Lower leg skin (tissue), 4 donors: ENCODE data around the gene S100B. TPM values are rescaled to one million over a fixed set of nuclear protein-coding genes. Genes with fewer than 3 reads are reported as not detected.

Source experiments
- DNase-seq, 2 donors: peaks; one replicate each; pipeline ENCODE4 v3.0.0-alpha.2; 2019; ENCODE audit warnings: low spot score in 2 of 2
- H3K4me3 ChIP-seq: fragments of 200-600 bp; sonication (generic); 2 replicates; pipeline ENCODE4 v1.5.1; 2017; ENCODE audit warnings: mild to moderate bottlenecking, low read depth; ENCODE audit not compliant: poor library complexity, severe bottlenecking
- POLR2A ChIP-seq, 2 donors: fragments of 450-650 bp; IDR thresholded peaks; one replicate each; pipeline ENCODE4 v1.6.1; 2016 to 2017; ENCODE audit warnings: antibody characterized with exemption in 2 of 2, mild to moderate bottlenecking in 1 of 2, moderate library complexity in 1 of 2
- WGBS, 2 donors: methylation state at CpG; one replicate each; pipeline ENCODE4 v1.1.5; 2018; 5-methylcytosine and 5-hydroxymethylcytosine counted together
- intact Hi-C: fragments of 100-400 bp; cut with DNase I; formaldehyde crosslinking; loops from one replicate; pipeline ENCODE4 v1.15.0; 2023; ENCODE audit warnings: low total_unique reads
- total RNA-seq, 4 donors: library from RNA; depleted of rRNA; stranded (reverse); fragments of >200 nt; gene quantifications; one replicate each; pipeline ENCODE4 v1.1.0, GENCODE V29; 2016
- TF ChIP-seq, protein P1 (sequence below), 3 donors: fragments of 450-650 bp; IDR thresholded peaks; one replicate each; pipeline ENCODE4 v1.5.1; 2016; ENCODE audit warnings: antibody characterized with exemption in 3 of 3, mild to moderate bottlenecking in 3 of 3, moderate library complexity in 2 of 3

S100B gene
- total RNA-seq, 4 donors from 2014 or later, result 5.4 to 18.3 (median 13.7) TPM

DNA sequence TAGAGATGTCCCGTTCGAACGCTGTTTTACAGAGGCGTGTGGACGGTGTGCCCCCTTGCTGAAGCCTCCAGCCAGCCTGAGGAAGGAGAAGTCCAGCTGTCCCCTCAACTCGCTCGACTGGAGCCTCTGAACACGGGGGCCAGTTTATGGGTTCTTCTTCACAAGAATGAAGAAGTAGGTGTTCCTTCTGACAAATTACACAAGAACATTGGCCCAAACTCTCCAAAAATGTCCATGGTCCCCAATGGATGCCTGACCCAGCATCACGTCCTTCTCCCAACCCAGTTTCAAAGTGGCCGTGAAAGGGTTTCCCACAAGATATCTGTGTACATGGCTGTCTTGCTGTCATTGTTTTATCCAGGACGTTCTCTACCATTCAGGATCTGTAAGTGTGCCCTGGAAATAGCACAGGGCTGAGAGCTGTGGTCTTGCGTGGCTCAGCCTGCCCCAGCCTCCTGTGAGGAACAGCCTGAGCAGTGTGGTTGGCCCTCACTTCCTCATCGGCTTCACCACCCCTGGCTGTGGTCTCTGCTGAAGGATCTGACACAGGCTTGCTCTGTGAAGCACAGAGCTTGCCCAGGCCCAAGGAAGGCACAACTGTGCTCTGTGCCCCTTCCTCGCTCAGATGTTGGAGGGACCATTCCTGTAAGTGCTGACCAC, 1.0 kb upstream of the S100B start:
- TF ChIP-seq, protein P1, sequence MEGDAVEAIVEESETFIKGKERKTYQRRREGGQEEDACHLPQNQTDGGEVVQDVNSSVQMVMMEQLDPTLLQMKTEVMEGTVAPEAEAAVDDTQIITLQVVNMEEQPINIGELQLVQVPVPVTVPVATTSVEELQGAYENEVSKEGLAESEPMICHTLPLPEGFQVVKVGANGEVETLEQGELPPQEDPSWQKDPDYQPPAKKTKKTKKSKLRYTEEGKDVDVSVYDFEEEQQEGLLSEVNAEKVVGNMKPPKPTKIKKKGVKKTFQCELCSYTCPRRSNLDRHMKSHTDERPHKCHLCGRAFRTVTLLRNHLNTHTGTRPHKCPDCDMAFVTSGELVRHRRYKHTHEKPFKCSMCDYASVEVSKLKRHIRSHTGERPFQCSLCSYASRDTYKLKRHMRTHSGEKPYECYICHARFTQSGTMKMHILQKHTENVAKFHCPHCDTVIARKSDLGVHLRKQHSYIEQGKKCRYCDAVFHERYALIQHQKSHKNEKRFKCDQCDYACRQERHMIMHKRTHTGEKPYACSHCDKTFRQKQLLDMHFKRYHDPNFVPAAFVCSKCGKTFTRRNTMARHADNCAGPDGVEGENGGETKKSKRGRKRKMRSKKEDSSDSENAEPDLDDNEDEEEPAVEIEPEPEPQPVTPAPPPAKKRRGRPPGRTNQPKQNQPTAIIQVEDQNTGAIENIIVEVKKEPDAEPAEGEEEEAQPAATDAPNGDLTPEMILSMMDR (IDR thresholded peaks at IDR 0.05), result no peak
- no peak for TF ChIP-seq POLR2A (IDR thresholded peaks at IDR 0.05)
- 71 to 81% methylated on average over 14 of the region's 14 CpGs for WGBS, 2 donors
- DNase-seq, result peak in 1 of 2 donors; percentile 38
- H3K4me3 ChIP-seq, result no peak overlapping the region
- intact Hi-C loops, result no loop called here

DNA sequence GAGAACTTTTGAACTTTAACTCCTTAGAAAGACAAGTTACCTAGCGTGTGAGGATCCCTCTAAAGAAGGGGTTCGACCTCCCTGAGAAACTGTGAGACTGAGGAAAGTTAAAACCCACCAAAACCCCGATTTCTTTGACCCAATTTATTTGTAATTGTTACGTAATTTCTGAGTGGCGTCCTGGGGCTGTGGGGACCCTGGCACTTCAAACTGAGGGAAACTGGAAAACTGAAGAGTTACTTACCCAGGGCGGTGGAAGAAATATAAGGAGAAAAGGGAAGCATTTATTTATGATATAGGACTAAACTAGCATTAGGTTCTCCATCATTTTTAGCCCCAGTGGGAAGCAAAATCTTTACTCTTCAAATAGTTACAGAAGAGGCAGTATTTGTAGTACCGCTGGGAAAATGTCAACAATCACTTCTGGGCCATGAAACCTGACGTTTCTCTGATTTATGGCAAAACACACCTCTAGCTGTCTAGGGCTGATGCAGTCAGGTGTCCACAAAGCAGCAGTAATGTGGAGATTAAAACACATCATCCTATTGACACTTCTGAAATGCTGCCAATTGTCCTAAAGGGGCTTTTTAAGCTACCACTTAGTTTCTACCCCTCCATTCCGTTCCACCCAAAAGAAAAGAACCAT, 430 bp downstream of the S100B start:
- WGBS, 2 donors, result 83 to 84% methylated on average over 9 of the region's 9 CpGs
- no peak for DNase-seq
- TF ChIP-seq, protein P1 (IDR thresholded peaks at IDR 0.05), result no peak
- no peak for TF ChIP-seq POLR2A (IDR thresholded peaks at IDR 0.05)
- intact Hi-C loops, result no loop called here
- no peak overlapping the region for H3K4me3 ChIP-seq

DNA sequence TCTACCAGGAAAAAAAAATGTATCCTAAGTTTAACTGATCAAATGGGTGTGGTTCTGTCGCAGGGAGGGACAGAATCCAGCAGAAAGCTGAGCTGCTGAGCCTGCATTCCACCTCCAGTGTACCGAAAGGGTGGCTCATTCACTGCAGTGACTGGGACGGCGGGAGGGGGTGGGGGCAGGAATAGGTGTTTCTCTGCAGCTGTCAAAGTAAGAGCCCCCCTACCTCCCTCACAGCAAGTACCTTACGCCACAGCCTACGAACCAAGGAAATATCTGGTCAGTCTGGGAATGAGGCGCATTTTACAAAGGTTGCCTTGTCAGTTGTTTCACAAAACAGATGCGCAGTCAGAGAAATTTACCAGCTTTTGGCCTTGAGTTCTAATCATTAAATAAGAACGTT, 1.7 kb downstream of the S100B start:
- TF ChIP-seq, protein P1 (IDR thresholded peaks at IDR 0.05), result no peak
- TF ChIP-seq POLR2A (IDR thresholded peaks at IDR 0.05), result no peak
- H3K4me3 ChIP-seq, result no peak overlapping the region
- intact Hi-C loops, result no loop called here
- no peak for DNase-seq
- 23 to 28% methylated on average over 8 to 9 of the region's 9 CpGs for WGBS, 2 donors

DNA sequence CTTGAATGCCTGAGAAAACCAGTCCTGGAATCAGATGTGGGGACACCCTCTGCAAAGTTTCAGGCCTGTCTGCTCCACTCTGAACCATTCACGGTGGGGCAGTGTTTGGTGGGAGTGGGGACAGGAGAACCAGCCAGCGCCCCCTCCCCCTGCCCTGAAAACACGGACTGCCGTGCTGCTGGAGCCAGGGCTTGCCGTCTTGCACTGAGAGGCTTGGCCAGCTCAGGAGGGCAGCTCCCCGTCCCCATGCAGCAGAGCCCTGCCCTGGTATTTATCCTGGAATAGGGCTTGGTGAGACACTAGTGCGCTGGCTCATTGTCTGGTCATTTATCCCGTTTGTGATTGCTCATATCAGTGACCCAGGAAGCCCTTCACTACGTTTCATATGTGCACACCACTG, 3.9 kb downstream of the S100B start:
- TF ChIP-seq, protein P1 (IDR thresholded peaks at IDR 0.05), result no peak
- TF ChIP-seq POLR2A (IDR thresholded peaks at IDR 0.05), result no peak
- H3K4me3 ChIP-seq, result no peak overlapping the region
- WGBS, 2 donors, result 76 to 81% methylated on average over 9 of the region's 9 CpGs
- intact Hi-C loops, result no loop called here
- no peak for DNase-seq

DNA sequence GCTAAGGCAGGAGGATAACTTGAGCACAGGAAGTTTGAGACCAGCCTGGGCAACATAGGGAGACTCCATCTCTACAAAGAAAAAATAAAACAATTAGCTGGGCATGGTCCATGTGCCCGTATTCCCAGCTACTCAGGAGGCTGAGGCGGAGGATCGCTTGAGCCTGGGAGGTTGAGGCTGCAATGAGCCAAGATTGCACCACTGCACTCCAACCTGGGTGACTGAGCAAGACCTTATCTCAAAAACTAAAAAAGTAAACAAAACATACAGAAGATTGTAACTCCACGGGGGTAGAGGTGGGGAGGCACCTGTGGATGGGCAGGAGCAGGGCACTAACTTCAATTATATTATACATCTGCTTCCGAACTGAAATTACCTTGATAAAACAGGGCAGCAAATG, 4.6 kb downstream of the S100B start:
- no peak overlapping the region for H3K4me3 ChIP-seq
- TF ChIP-seq POLR2A (IDR thresholded peaks at IDR 0.05), result no peak
- TF ChIP-seq, protein P1 (IDR thresholded peaks at IDR 0.05), result no peak
- no peak for DNase-seq
- intact Hi-C loops, result no loop called here
- WGBS, 2 donors, result 80 to 96% methylated on average over 5 of the region's 5 CpGs
